Smooth muscle cell (in vitro differentiated cells): ENCODE results near the gene TESMIN. TPM values are rescaled to one million over a fixed set of nuclear protein-coding genes. Genes with fewer than 3 reads are reported as not detected.

Experiments used
- DNase-seq: peaks from one replicate; lab custom pipeline; 2025; ENCODE audit not compliant: unreplicated experiment; lab: John Stamatoyannopoulos, UW
- H2AFZ ChIP-seq: fragments of 200-600 bp; sonication (generic); 2 replicates; pipeline ENCODE4 v1.6.0; 2016; ENCODE audit warnings: antibody characterized with exemption, low read depth, mild to moderate bottlenecking
- H3F3A ChIP-seq: fragments of 200-600 bp; sonication (generic); 2 replicates; pipeline ENCODE4 v1.6.0; 2017; ENCODE audit warnings: antibody characterized with exemption, low read depth
- H3K27ac ChIP-seq: fragments of 200-600 bp; sonication (generic); 2 replicates; pipeline ENCODE4 v1.5.1; 2016; ENCODE audit warnings: low read depth, mild to moderate bottlenecking
- H3K27me3 ChIP-seq: fragments of 200-600 bp; sonication (generic); 2 replicates; pipeline ENCODE4 v1.6.1; 2016; ENCODE audit warnings: low read depth, mild to moderate bottlenecking
- H3K36me3 ChIP-seq: fragments of 200-600 bp; sonication (generic); 2 replicates; pipeline ENCODE4 v1.5.1; 2016; ENCODE audit warnings: low read depth
- H3K4me1 ChIP-seq: fragments of 200-600 bp; sonication (generic); 2 replicates; pipeline ENCODE4 v1.5.1; 2016; ENCODE audit warnings: low read depth
- H3K4me2 ChIP-seq: fragments of 200-600 bp; sonication (generic); 2 replicates; pipeline ENCODE4 v1.6.0; 2016; ENCODE audit warnings: mild to moderate bottlenecking
- H3K4me3 ChIP-seq: fragments of 200-600 bp; sonication (generic); 2 replicates; pipeline ENCODE4 v1.5.1; 2016; ENCODE audit warnings: mild to moderate bottlenecking
- H3K79me2 ChIP-seq: fragments of 200-600 bp; sonication (generic); 2 replicates; pipeline ENCODE4 v1.6.0; 2016; ENCODE audit warnings: low read depth, mild to moderate bottlenecking
- H3K9ac ChIP-seq: fragments of 200-600 bp; sonication (generic); 2 replicates; pipeline ENCODE4 v1.6.0; 2016; ENCODE audit warnings: low read depth
- H3K9me3 ChIP-seq: fragments of 200-600 bp; sonication (generic); replicated peaks from 2 replicates; pipeline ENCODE4 v1.5.1; 2016; ENCODE audit warnings: low read depth
- H4K20me1 ChIP-seq: fragments of 200-600 bp; sonication (generic); 2 replicates; pipeline ENCODE4 v1.6.0; 2016; ENCODE audit warnings: low read depth
- CTCF ChIP-seq: fragments of 200-600 bp; sonication (generic); IDR thresholded peaks from 2 replicates; pipeline ENCODE4 v1.5.1; 2017; ENCODE audit warnings: borderline replicate concordance, mild to moderate bottlenecking, antibody characterized with exemption; ENCODE audit not compliant: insufficient read depth, poor library complexity, severe bottlenecking
- WGBS: methylation state at CpG from one replicate; pipeline ENCODE4 v1.1.7; 2016; ENCODE audit warnings: low lambda C conversion rate; 5-methylcytosine and 5-hydroxymethylcytosine counted together
- polyA plus RNA-seq: library from polyadenylated mRNA; unstranded; fragments of >200 nt; fragmentation: Nextera tagmentation; extraction: Ambion mirVana; gene quantifications from 2 replicates; pipeline ENCODE4 v1.2.1, GENCODE V29; 2016
- total RNA-seq: library from RNA; depleted of rRNA; stranded (reverse); fragments of >200 nt; gene quantifications from 2 replicates; pipeline ENCODE4 v1.2.3, GENCODE V29; 2014

TESMIN gene
- total and polyA plus RNA-seq, 2 experiments from 2014 or later = 0.45 to 4.8 TPM

- Histone ChIP-seq H4K20me1 (no peaks in the 10 kb centered on the region), H3K36me3 (no peaks in the 10 kb centered on the region), H3K4me1 (no peaks in the 10 kb centered on the region), H3K9ac (no peak overlapping the region), H3K9me3 (no peaks in the 10 kb centered on the region), H3K4me2 (no peak overlapping the region), H3F3A (no peaks in the 10 kb centered on the region), H2AFZ (no peak overlapping the region), H3K4me3 (no peak overlapping the region), H3K79me2 (no peaks in the 10 kb centered on the region), H3K27ac (no peak overlapping the region), H3K27me3 (no peaks in the 10 kb centered on the region)
- no peak for TF ChIP-seq CTCF
- 0% methylated on average over 5 of the region's 6 CpGs for WGBS
- peak; percentile 18 for DNase-seq
Measured at GRCh38 chr11:68677432-68677831, 73.9 kb downstream of the TESMIN start.

GRCh38 chr11:68674461-68674860 lies 76.9 kb downstream of the TESMIN start:
- H4K20me1 ChIP-seq = no peaks in the 10 kb centered on the region
- no peaks in the 10 kb centered on the region for H3K79me2 ChIP-seq
- no peaks in the 10 kb centered on the region for H3K4me1 ChIP-seq
- no peak overlapping the region for H3K9ac ChIP-seq
- WGBS = 98% methylated on average over 16 of the region's 16 CpGs
- no peak overlapping the region for H3K4me2 ChIP-seq
- no peaks in the 10 kb centered on the region for H3K9me3 ChIP-seq
- no peak overlapping the region for H3K4me3 ChIP-seq
- H3F3A ChIP-seq = no peaks in the 10 kb centered on the region
- no peak overlapping the region for H2AFZ ChIP-seq
- H3K27ac ChIP-seq = no peak overlapping the region
- H3K36me3 ChIP-seq = no peaks in the 10 kb centered on the region
- no peaks in the 10 kb centered on the region for H3K27me3 ChIP-seq
- no peak for DNase-seq
- TF ChIP-seq CTCF = no peak

GRCh38 chr11:68673991-68674390 lies 77.3 kb downstream of the TESMIN start:
- WGBS = 92% methylated on average over 11 of the region's 11 CpGs
- TF ChIP-seq CTCF = no peak
- no peak for DNase-seq

GRCh38 chr11:68673306-68673945 lies 77.9 kb downstream of the TESMIN start:
- H2AFZ ChIP-seq = no peak overlapping the region

More at GRCh38 chr11:68673991-68674390, 77.3 kb downstream of the TESMIN start:
- no peaks in the 10 kb centered on the region for H4K20me1 ChIP-seq
- H3K4me3 ChIP-seq = no peak overlapping the region
- no peak overlapping the region for H2AFZ ChIP-seq
- no peaks in the 10 kb centered on the region for H3K4me1 ChIP-seq
- H3F3A ChIP-seq = no peaks in the 10 kb centered on the region
- no peaks in the 10 kb centered on the region for H3K27me3 ChIP-seq
- H3K27ac ChIP-seq = no peak overlapping the region
- no peak overlapping the region for H3K4me2 ChIP-seq
- H3K9me3 ChIP-seq = no peaks in the 10 kb centered on the region
- no peaks in the 10 kb centered on the region for H3K79me2 ChIP-seq
- H3K9ac ChIP-seq = no peak overlapping the region
- no peaks in the 10 kb centered on the region for H3K36me3 ChIP-seq

More at GRCh38 chr11:68673306-68673945, 77.9 kb downstream of the TESMIN start:
- H3K27ac ChIP-seq = no peak overlapping the region
- no peak overlapping the region for H3K4me3 ChIP-seq
- no peak for TF ChIP-seq CTCF
- no peaks in the 10 kb centered on the region for H3F3A ChIP-seq
- no peak for DNase-seq
- H3K4me2 ChIP-seq = no peak overlapping the region
- no peaks in the 10 kb centered on the region for H3K9me3 ChIP-seq
- no peaks in the 10 kb centered on the region for H3K4me1 ChIP-seq
- no peak overlapping the region for H3K9ac ChIP-seq
- no peaks in the 10 kb centered on the region for H3K79me2 ChIP-seq
- no peaks in the 10 kb centered on the region for H3K27me3 ChIP-seq
- no peaks in the 10 kb centered on the region for H4K20me1 ChIP-seq
- WGBS = 92% methylated on average over 6 of the region's 6 CpGs
- H3K36me3 ChIP-seq = no peaks in the 10 kb centered on the region
